ENCODE results near the gene NHERF2.
"Not testable (repeated sequence)": the region's sequence is repeated elsewhere in the genome, so short reads cannot be mapped to it uniquely, and the experiment has no call there.

NHERF2 gene

DNA sequence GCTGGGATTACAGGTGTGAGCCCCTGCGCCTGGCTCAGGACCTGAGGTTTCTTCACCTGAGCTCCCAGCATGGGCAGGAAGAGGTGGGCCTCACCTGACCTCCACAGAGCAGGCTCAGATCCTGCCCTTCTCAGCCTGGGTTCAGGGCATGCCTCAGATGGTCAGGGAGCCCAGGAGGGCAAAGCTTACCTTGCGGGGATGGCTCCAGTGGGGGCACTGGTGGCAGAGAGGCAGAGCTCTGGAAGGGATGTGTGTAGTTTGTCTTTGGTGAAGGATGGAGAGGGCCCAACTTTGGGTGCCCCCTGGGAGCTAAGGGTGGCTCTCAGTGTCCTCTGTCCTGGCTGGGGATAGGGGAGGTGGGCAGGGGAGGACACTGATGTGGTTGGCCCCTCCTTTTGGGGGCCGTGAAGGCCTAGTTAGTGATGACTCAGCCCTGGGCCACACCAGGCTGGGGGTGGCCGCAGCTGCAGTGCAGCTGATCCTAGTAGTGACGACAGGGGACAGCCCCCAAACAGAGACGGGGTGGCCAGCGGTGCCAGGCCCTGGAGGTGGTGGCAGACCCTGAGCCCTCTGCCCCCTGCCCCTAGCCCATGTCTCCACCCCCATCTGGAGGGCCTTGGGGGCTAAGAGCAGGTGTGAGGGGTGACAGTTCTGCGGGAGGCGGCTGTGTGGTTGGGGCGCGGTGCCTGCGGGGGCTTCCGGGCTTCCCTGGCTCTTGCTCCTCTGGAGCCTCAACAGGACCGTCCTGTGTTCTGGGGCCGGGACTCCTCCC lies 5.8 kb downstream of the NHERF2 start:
- H3K36me3 Mint-ChIP-seq = no peaks in the 10 kb centered on the region
- peaks cover 18 to 48% of the 10 kb centered on the region in 2 donors for H3K27me3 Mint-ChIP-seq
- peak overlapping the region; percentile 67 for H3K27ac Mint-ChIP-seq
- no peaks in the 10 kb centered on the region for H3K9me3 Mint-ChIP-seq
- peaks cover 8 to 25% of the 10 kb centered on the region in 2 donors for H3K4me1 Mint-ChIP-seq
- H3K4me3 Mint-ChIP-seq = peak overlapping the region in 1 of 2 donors; percentile 36
- ATAC-seq (replicated peaks) = peak; percentile 49 to 67
- no peak for DNase-seq

DNA sequence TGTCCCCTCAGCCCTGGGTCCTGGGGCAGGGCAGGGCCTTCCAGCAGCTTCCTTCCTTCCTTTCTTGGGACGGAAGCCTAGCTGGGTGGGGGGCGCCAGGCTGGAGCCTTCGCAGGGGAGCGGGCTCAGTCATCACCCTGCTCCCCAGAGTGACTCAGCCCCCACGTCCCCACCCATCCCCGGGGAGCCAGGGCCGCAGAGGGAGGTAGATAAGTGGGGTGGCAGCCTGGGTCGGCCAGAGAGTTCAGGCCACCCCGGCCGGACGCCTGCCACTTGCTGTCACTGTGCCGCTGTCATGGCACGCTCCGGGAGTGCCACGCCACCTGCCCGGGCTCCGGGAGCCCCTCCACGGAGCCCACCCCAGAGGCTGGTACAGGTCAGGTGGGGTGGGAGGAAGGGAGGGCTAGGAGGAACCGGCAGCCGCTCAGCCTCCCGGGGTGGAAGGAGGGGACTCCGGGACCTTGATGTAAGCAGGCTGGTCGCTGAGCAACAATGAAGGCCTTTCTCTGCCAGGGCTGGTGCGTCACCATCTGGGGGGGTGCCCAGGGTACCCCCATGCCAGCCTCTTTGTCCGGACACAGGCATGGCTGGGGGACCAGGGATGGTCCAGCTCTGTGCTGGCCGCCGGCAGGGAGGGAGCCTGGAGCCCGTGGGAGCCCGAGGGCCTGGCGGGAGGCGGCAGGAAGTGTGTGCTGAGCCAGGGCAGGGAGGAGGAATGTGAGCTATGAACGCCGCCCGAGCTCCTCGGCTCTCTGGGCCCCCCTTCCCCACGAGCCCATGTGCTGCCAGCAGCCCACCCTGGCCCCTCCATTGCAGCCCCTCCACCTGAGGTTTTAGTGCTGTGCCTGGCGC lies 6.6 kb downstream of the NHERF2 start:
- no peak overlapping the region for H3K27ac Mint-ChIP-seq
- H3K4me3 Mint-ChIP-seq = no peak overlapping the region
- H3K9me3 Mint-ChIP-seq = no peaks in the 10 kb centered on the region
- H3K27me3 Mint-ChIP-seq = peaks cover 11 to 41% of the 10 kb centered on the region in 2 donors
- DNase-seq (no peak), ATAC-seq (replicated peaks) (peak; percentile 36 to 50)
- no peaks in the 10 kb centered on the region for H3K36me3 Mint-ChIP-seq
- H3K4me1 Mint-ChIP-seq = peaks cover 6 to 21% of the 10 kb centered on the region in 2 donors

DNA sequence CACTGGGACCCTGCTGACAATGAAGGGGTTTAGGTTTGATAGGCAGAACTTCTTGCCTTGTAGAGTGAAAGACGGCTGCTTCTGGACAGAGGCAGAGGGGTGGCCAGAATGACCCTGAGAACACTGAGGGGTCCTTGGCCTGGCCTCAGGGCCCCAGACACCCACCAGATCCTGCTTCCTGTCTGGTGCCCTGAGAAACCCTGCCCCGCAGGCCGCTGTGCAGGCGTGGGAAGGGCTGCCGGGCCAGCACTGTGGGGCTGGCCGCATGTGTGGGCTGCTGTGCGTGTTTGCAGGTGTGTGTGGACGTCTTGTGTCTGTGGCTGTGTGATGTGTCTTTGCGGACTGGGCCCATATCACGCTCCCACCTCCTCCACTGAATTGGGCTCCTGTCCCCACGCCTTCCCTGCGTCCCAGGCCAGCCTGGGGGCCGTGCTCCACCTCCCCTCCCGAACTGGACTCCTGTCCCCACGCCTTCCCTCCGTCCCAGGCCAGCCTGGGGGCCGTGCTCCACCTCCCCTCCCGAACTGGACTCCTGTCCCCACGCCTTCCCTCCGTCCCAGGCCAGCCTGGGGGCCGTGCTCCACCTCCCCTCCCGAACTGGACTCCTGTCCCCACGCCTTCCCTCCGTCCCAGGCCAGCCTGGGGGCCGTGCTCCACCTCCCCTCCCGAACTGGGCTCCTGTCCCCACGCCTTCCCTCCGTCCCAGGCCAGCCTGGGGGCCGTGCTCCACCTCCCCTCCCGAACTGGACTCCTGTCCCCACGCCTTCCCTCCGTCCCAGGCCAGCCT lies 7.4 kb downstream of the NHERF2 start:
- H3K36me3 Mint-ChIP-seq; H3K9me3 Mint-ChIP-seq; DNase-seq; H3K4me3 Mint-ChIP-seq; H3K27ac Mint-ChIP-seq; ATAC-seq (replicated peaks): not testable (repeated sequence)
- peaks cover 6 to 21% of the 10 kb centered on the region in 2 donors for H3K4me1 Mint-ChIP-seq
- peaks cover 6 to 33% of the 10 kb centered on the region in 2 donors for H3K27me3 Mint-ChIP-seq

DNA sequence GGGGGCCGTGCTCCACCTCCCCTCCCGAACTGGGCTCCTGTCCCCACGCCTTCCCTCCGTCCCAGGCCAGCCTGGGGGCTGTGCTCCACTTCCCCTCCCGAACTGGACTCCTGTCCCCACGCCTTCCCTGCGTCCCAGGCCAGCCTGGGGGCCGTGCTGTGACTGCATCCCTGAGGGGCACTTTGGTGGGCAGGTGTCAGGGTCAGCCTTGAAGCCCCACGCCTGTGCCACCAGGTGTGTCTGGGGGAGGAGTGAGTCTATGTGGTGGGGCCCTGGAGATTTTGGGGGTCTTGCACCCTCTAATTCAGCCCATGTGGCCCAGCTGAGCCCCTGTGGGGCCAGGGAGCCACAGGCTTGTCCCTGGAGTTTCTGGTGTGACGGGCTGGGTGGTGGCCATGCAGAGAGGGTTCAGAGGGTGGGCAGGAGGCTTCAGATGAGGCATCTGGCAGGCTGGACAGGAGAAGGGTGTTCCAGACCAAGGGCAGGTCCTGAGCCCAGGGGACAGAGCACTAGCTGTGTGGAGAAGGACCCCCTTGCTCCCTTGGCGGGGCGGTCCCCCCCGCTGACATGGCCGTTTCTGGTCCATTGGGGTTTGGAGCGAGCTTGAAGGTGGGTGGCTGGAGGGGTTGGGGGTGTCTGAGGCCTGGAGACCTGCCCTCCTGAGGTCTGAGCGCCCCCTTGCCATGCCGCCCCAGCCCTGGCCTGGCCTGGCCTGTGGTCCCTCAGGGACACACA lies 8.2 kb downstream of the NHERF2 start:
- no peak for ATAC-seq (replicated peaks)
- H3K4me3 Mint-ChIP-seq = no peak overlapping the region

DNA sequence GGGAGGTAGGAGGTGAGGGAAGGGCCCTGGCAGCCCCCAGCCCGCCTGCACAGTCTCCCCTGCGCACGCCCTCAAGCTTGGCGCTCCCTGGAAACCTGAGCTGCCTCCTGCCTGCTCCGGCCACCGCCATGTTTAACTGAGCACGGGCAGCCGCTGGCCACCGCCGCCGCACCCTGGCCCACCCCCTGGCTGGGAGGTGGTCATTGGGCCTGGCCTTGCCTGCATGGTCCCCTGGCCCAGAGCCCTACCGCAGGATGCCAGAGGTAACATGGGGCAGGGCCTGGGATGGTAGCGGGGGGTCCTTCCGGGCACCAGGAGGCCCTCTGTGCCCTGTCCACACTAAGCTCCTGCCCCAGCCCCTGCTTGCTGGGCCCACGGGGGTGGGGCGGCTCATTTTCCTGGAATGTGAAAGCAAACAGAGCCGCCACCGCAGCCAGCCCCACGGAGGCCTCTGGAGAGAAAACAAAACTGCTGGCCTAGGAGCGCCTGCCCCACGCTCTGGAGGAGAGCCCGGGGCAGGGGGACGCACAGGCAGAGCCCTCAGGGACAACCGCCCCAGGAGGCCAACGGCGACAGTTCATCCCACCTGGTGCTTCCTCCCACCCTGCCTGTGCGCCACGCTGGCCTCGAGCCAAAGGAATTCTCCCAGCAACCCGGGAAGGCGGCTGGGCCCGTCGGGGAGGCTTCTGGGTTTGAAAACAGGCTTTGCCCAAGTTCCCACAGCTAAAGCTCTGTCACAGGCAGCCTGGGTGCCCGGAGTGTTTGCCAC lies 8.9 kb downstream of the NHERF2 start:
- Mint-ChIP-seq H3K36me3 (no peaks in the 10 kb centered on the region), H3K4me3 (no peak overlapping the region), H3K9me3 (no peaks in the 10 kb centered on the region), H3K27ac (no peak overlapping the region), H3K27me3 (peaks cover 0 to 25% of the 10 kb centered on the region in 2 donors), H3K4me1 (peaks cover 6 to 21% of the 10 kb centered on the region in 2 donors)
- DNase-seq (no peak), ATAC-seq (replicated peaks) (no peak)

More for the DNA sequence above, 8.2 kb downstream of the NHERF2 start:
- Mint-ChIP-seq H3K9me3 (no peaks in the 10 kb centered on the region), H3K27me3 (peaks cover 0 to 27% of the 10 kb centered on the region in 2 donors), H3K27ac (no peak overlapping the region), H3K36me3 (no peaks in the 10 kb centered on the region), H3K4me1 (peaks cover 6 to 21% of the 10 kb centered on the region in 2 donors)
- DNase-seq = no peak

DNA sequence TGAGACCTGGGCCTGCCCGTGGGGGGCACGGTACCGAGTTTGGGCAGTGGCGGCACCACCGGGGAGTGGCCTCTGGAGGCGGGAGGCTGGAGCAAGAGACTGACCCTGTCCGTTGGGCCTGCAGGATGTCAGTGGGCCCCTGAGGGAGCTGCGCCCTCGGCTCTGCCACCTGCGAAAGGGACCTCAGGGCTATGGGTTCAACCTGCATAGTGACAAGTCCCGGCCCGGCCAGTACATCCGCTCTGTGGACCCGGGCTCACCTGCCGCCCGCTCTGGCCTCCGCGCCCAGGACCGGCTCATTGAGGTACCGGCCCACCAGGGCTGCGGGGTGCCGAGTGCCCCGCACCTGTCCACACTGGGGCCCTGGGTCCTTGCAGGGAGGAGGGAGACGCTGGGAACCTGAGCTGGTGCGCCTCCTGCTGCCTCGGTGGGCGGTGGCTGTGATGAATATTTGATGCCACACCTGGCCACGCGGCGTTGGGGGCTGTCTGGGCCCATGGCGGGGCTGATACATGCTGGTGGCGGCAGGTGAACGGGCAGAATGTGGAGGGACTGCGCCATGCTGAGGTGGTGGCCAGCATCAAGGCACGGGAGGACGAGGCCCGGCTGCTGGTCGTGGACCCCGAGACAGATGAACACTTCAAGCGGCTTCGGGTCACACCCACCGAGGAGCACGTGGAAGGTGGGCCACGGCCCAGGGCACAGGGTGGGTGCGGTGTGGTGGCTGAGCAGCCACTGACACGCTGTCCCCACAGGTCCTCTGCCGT lies 9.7 kb downstream of the NHERF2 start:
- DNase-seq = no peak
- peaks cover 0 to 25% of the 10 kb centered on the region in 2 donors for H3K27me3 Mint-ChIP-seq
- no peaks in the 10 kb centered on the region for H3K36me3 Mint-ChIP-seq
- peaks cover 6 to 21% of the 10 kb centered on the region in 2 donors for H3K4me1 Mint-ChIP-seq
- H3K9me3 Mint-ChIP-seq = no peaks in the 10 kb centered on the region
- H3K27ac Mint-ChIP-seq = no peak overlapping the region
- H3K4me3 Mint-ChIP-seq = no peak overlapping the region
- ATAC-seq (replicated peaks) = no peak

DNA sequence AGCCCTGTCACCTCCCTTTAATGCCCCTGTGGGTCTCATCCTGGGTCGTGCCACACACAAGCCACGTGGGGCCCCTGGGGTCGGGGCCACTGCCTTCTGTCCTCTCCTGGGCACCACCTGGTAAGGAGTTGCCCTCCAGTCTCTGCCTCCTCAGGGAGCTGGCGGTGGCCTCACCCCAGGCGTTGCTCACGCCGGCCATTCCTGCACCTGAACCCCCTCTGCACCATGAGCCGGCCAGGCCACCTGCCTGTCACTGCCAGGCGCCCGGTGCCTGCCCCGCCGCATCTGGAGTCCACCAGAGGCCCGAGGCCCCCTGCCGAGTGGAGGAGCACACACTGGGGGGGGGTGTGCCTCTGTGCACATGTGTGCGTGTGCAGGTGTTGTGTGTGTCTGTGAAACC lies 10.4 kb downstream of the NHERF2 start:
- Mint-ChIP-seq H3K36me3 (no peaks in the 10 kb centered on the region), H3K27ac (no peak overlapping the region)

DNA sequence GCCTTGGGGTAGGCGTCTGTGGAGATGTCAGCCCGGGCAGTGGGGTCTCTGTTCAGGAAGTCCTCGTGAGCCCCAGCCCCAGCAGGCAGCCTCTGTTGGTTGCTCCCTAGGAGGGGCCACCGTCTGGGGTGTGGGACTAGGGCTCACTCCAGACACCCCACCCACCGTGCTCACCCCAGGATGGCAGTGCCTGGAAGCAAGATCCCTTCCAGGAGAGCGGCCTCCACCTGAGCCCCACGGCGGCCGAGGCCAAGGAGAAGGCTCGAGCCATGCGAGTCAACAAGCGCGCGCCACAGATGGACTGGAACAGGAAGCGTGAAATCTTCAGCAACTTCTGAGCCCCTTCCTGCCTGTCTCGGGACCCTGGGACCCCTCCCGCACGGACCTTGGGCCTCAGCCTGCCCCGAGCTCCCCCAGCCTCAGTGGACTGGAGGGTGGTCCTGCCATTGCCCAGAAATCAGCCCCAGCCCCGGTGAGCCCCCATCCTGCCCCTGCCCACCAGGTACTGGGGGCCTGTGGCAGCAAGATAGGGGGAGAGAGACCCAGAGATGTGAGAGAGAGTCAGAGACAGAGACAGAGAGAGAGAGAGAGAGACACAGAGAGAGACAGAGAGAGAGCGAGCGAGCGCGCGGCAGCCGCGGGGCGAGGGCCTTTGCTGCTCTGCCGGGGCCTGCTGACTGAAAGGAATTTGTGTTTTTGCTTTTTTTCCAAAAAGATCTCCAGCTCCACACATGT lies 11.1 kb downstream of the NHERF2 start:
- Mint-ChIP-seq H3K27me3 (peaks cover 0 to 19% of the 10 kb centered on the region in 2 donors), H3K4me3 (no peak overlapping the region), H3K27ac (no peak overlapping the region), H3K4me1 (peaks cover 0 to 11% of the 10 kb centered on the region in 2 donors), H3K36me3 (peaks cover 0 to under 1% of the 10 kb centered on the region in 2 donors), H3K9me3 (no peaks in the 10 kb centered on the region)
- ATAC-seq (replicated peaks) = no peak
- DNase-seq = no peak

More for the DNA sequence above, 10.4 kb downstream of the NHERF2 start:
- Mint-ChIP-seq H3K27me3 (peaks cover 0 to 23% of the 10 kb centered on the region in 2 donors), H3K9me3 (no peaks in the 10 kb centered on the region), H3K4me1 (peaks cover 6 to 18% of the 10 kb centered on the region in 2 donors), H3K4me3 (no peak overlapping the region)
- DNase-seq = no peak
- no peak for ATAC-seq (replicated peaks)

DNA sequence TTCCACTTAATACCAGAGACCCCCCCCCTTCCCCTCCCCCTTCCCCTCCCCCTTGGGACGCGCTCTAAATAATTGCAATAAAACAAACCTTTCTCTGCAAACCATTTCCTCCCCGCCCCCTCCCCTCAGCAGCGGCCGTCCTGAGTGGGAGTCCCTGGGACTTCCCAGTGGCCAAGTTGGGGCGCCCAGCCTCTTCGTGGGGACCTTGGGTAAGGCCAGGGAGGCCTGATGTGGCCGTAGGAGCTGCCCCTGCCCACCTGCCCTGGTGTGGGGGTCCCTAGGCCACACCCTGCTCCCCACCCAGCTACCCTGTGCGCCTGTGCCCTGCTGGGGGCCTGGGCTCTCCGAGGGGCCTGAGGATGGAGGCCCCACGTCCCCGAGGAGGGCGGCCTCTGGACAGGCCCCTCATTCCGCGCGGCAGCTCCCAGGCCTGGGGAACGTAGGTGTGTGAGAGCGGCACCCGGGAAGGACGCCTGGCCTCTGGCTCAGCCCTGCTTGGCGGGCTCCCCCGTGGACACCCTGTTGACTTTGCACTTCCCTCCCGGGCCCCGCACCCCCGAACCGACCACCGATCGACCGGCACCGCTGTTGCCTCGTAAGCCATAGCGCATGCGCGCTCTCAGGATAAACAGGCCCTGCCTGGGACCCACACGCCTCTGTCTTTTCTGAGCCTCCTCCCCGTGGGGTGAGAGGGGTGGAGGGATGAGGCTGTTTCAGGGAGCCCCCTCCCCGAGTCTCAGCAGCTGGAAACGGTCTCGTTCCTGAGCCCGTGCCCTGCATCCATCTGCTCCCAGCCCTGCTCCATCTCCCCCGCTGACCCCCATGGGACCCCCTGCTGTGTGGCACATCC lies 11.9 kb downstream of the NHERF2 start:
- Mint-ChIP-seq H3K4me1 (peaks cover 7 to 10% of the 10 kb centered on the region in 2 donors), H3K27me3 (peaks cover 0 to 17% of the 10 kb centered on the region in 2 donors), H3K9me3 (no peaks in the 10 kb centered on the region), H3K4me3 (no peak overlapping the region), H3K27ac (no peak overlapping the region), H3K36me3 (peaks cover 4 to 8% of the 10 kb centered on the region in 2 donors)
- DNase-seq (no peak), ATAC-seq (replicated peaks) (no peak)

DNA sequence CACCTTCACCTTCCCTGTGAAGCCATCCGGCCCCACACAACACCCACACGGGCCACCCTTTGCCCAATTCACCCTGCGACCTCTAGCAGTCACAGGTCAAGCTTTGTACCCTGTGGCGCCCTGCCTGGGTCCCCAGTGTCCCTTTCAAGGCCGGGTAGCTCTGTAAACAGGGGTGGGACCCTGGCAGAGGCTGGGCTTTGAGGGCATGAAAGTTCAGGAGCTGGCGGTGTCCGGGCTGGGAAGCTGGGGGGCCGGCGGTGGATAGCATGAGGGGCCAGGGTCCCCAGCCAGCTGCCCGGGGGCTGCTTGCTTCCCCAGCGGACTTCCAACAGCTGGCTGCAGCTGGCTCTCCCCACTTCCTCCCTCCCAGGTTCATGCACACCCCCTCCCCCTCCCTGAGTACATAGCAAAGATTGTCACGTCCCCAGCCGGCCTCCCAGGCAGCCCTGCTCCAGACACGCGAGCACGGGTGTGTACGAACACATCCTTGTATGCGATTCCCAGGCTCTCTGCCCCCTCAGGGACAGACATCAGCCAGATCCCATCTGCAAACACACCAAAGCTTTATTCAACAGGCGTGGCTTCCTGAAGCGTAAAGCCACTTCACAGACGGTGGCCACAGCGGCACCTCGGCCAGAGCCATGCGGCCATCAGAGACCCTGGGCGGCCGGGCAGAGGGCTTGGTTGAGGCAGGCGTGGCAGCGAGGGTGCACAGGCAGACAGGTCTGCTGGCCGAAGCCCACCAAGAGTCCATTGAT lies 12.8 kb downstream of the NHERF2 start:
- DNase-seq = no peak
- no peak overlapping the region for H3K4me3 Mint-ChIP-seq
- no peak overlapping the region for H3K27ac Mint-ChIP-seq

More for the DNA sequence above, 12.8 kb downstream of the NHERF2 start:
- H3K9me3 Mint-ChIP-seq = no peaks in the 10 kb centered on the region
- ATAC-seq (replicated peaks) = no peak
- peaks cover 0 to 11% of the 10 kb centered on the region in 2 donors for H3K27me3 Mint-ChIP-seq
- peaks cover 4 to 8% of the 10 kb centered on the region in 2 donors for H3K36me3 Mint-ChIP-seq
- peaks cover 11 to 13% of the 10 kb centered on the region in 2 donors for H3K4me1 Mint-ChIP-seq
